Inflammatory macrophage treated with lipopolysaccharide for 1 hour (primary cell): ENCODE data around the gene CFAP74.
"Not testable (repeated sequence)": the region's sequence is repeated elsewhere in the genome, so short reads cannot be mapped to it uniquely, and the experiment has no call there.

Source experiments
- DNase-seq, 2 donors: peaks; one replicate each; pipeline ENCODE4 v3.0.0-alpha.2; 2020 to 2022

CFAP74 gene

GRCh38 chr1:1984560-1985070 is 19.0 kb downstream of the CFAP74 start:
- no peak for DNase-seq

- DNase-seq: no peak
Observed at GRCh38 chr1:1982379-1983232, 21.0 kb downstream of the CFAP74 start.

DNA sequence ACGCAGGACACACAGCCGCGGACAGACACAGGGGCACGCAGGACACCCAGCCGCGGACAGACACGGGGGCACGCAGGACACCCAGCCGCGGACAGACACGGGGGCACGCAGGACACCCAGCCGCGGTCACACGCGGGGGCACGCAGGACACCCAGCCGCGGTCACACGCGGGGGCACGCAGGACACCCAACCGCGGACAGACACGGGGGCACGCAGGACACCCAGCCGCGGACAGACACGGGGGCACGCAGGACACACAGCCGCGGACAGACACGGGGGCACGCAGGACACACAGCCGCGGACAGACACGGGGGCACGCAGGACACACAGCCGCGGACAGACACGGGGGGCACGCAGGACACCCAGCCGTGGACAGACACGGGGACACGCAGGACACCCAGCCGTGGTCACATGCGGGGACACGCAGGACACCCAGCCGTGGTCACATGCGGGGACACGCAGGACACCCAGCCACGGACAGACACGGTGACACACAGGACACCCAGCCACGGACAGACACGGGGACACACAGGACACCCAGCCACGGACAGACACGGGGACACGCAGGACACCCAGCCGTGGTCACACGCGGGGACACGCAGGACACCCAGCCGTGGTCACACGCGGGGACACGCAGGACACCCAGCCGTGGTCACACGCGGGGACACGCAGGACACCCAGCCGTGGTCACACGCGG is 21.8 kb downstream of the CFAP74 start:
- DNase-seq: not testable (repeated sequence)

DNA sequence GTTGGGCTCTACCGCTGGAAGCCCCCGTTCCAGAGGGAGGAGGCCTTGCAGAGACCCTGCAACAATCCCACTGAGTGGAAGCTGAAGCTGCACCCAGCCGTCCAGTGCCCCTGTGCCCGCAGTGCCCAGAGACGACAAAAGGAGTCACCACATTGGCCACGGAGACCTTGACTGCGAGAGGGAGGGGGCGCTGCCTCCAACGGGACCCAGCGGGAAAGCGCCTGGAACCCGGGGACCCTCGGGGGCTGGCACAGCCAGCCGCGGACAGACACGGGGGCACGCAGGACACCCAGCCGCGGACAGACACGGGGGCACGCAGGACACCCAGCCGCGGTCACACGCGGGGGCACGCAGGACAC is 22.5 kb downstream of the CFAP74 start:
- no peak for DNase-seq

DNA sequence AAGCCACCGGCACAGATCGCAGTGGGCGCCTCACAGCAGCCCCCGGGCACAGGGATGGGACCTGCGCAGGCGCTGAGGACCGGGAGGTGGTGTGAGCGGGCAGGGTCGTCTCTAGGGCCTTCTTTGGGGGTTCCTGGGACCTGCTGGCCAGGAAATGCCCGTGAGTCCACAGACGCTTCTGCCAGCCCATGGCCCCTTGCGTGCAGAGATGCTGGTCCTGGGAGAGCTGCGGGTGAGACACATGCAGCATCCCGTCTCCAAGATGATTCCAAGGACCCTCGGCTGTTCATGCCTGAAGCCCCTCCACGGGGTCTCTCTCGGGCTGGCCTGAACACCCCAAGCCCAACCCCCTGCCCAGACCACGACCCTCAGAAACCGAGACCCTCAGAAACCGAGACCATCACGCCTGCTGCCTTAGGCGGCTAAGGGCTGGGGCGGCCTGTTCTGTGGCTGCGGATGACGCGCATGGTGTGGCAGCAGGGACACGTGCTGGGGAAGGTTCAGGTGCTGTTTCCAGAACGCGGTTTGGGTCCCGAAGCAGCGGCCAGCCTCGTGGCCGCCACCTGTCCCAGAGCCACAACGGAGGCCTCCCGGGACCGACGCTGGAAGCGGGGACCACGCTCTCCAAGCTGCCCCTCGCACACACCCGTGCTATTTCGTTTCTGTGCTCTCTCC is 23.0 kb downstream of the CFAP74 start:
- DNase-seq: no peak

- DNase-seq: no peak
Observed at GRCh38 chr1:1979482-1980165, 24.0 kb downstream of the CFAP74 start.

- not testable (repeated sequence) for DNase-seq
Observed at GRCh38 chr1:1978690-1979481, 24.7 kb downstream of the CFAP74 start.

- no peak for DNase-seq
Observed at GRCh38 chr1:1978108-1978507, 25.5 kb downstream of the CFAP74 start.

- no peak for DNase-seq
Observed at GRCh38 chr1:1976031-1976430, 27.6 kb downstream of the CFAP74 start.

GRCh38 chr1:1975535-1975934 is 28.1 kb downstream of the CFAP74 start:
- no peak for DNase-seq

GRCh38 chr1:1974834-1975233 is 28.8 kb downstream of the CFAP74 start:
- no peak for DNase-seq

DNA sequence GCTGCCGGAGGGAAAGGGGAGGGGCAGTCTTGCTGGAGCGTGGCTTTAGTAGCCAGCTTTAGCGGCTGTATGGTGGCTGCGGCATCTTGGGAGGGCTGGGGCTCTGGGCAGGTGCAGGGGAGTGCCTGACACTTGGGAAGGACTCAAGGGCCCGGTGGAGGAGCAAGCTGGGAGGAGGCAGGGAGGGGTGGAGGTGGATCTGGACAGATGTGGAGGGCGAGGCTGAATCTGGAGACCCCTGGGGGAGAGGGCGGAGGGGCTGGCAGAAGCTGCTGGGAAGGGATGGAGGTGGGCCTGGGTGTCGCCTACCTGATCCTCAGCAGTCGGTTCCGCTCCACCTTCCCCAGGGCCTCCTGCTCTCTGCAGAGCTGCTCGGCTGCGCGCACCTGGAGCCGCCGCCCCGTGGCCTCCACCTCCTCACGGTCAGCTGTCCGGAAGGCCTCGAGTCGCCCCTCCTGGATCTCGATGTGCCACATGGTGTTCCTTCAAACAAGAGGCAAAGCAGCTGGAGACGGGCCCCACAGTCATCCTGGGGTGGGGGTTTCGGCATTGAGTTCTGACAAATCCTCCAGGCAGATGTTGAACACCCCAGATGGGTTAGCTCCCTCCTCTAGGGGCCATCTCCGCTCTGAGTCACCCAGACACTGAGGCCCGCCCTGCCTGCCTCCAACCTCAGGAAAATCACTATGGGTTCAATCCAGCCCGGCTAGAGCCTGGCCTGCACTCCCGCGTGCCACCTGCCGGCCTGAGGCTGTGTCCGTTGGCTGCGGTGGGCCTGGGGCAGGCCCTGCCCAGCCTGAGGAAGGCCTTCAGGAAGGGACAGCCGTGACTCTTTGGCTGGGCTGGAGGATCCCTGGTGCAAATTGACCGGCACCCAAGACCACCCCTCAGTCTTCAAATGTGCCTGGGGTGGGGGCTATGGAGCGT is 29.6 kb downstream of the CFAP74 start:
- no peak for DNase-seq

- DNase-seq: no peak
Observed at GRCh38 chr1:1972976-1973715, 30.4 kb downstream of the CFAP74 start.

- no peak for DNase-seq
Observed at GRCh38 chr1:1971688-1972087, 31.9 kb downstream of the CFAP74 start.

DNA sequence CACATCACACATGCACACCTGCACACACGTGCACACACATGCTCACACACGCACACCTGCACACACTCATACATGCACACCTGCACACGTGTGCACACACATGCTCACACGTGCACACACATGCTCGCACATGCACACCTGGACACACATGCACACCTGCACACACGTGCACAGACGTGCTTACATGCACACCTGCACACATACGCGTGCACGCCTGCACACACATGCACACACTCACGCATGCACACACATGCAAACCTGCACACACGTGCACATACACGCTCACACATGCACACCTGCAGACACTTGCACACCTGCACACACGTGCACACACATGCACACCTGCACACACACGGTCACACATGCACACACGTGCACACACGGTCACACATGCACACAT is 32.6 kb downstream of the CFAP74 start:
- no peak for DNase-seq

DNA sequence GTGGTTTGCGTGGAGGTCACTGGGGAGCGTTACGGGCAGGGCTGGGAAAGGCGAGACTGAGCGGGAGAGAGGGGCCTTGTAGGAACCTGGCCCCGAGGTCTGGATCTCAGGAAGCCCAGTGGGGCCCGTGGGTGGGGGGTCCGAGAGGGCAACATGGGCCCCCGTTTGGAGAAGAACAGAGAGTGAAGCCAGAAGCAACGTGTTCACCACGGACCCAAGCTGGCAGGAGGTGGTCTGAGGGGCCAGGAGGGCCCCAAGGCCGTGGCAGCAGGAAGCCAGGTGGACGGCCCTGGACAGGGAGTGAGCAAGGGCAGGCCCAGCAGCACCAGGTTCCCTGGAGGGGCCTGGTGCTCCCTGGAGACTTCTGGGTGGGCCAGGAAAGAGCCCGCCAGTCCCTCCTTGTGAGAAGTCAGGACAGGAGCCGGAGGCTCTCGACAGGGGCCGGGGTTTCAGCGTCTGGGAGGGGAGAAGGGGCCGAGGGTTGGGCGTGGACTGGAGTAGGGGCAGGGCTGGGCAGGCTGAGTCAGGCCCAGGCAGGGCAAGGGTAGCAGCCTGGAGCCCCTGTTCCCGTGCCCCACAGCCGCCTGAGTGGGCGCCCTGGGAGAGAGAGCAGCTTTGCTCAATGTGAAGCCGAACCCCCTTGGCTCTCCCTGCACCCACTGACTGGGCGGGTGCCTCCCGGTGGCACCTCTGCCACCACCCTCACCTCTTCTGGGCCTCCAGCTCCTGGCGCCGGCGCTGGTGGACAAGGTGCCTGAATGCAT is 33.5 kb downstream of the CFAP74 start:
- DNase-seq: no peak

DNA sequence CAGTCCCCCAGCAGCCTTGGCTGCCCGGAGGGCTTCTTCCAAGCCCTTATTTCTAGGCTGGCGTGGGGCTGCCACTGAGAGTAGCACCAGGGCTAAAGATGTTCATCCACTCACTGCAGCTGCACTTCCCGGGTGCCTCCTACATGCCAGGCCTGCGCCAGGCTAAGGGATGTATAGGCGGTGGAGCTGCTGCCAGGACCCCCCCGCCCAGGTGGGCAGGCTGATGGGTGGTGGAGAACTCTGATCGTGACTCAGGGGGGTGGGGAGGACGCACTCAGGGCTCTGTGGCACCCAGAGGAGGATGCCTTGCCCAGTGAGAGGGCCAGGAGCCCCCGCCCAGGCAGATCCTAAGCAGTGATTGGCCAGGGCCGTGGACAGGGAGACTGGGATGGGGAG is 34.1 kb downstream of the CFAP74 start:
- DNase-seq: no peak

DNA sequence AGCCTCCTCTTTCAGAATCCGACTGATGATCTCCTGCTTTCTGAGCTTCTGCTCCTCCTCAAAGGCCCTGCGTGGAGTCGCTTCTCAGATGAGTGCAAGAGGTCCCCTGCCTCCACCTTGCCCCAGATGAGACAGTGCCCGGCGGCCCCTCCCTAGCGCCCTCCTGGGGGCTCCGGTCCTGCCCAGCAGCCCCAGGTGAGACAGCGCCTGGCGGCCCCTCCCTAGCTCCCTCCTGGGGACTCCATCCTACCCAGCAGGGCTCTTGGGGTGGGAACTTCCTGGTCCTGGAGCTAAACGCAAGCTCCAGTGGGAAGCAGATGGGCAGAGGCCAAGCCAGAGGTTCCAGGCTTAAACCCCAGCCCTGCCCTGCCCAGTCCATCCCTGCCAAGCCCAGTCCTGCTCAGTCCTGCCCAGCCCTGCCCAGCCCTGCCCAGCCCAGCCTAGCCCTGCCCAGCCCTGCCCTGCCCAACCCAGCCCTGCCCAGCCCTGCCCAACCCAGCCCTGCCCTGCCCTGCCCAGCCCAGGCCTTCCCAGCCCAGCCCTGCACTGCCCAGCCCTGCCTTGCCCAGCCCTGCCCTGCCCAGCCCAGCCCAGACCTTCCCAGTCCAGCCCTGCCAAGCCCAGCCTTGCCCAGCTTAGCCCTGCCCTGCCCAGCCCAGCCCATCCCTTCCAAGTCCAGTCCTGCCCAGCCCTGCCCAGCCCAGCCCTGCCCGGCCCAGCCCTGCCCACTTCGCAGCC is 34.6 kb downstream of the CFAP74 start:
- no peak for DNase-seq

- DNase-seq: no peak
Observed at GRCh38 chr1:1967879-1968278, 35.7 kb downstream of the CFAP74 start.
